GM12878 (cell line): Measurements from ENCODE around the gene ABCD3. TPM values are rescaled to one million over a fixed set of nuclear protein-coding genes. Genes with fewer than 3 reads are reported as not detected.

Experiments used
- ATAC-seq: fragments of 200-7000 bp; cut with Tn5 transposase; 3 replicates; pipeline ENCODE4 v1.9.1; 2020; ENCODE audit warnings: mild to moderate bottlenecking, moderate library complexity
- BruUV-seq: library from RNA; stranded (reverse); fragments of 400-500 nt; replicated peaks from 2 replicates; lab custom pipeline; 2021; lab: Mats Ljungman, UMichigan
- CTCF ChIA-PET: fragments of 300-600 bp; sonication (Branson Sonifier 250); formaldehyde crosslinking; extraction: SDS; loops from one replicate; lab custom pipeline; 2021; ENCODE audit warnings: inconsistent platforms; lab: Yijun Ruan, JAX
- POLR2A ChIA-PET: fragments of 350-600 bp; formaldehyde crosslinking; extraction: SDS; loops from one replicate; lab custom pipeline; 2021; ENCODE audit warnings: inconsistent platforms; lab: Charles Lee
- RAD21 ChIA-PET: fragments of 300-600 bp; sonication (Branson Sonifier 250); formaldehyde crosslinking; loops from one replicate; lab custom pipeline; 2023; ENCODE audit warnings: antibody characterized with exemption; ENCODE audit not compliant: unreplicated experiment; lab: Charles Lee
- SMC1A ChIA-PET: fragments of 300-600 bp; sonication (Branson Sonifier 250); formaldehyde crosslinking; loops from one replicate; lab custom pipeline; 2023; ENCODE audit not compliant: unreplicated experiment, uncharacterized antibody; lab: Charles Lee
- DNase-seq: peaks from one replicate; pipeline ENCODE4 v3.0.0-alpha.2; 2011; ENCODE audit warnings: low read depth, low spot score
- FAIRE-seq: peaks from 3 replicates; lab custom pipeline; 2011; peaks lifted over from hg19 to GRCh38; lab: Jason Lieb, UNC
- H2AFZ ChIP-seq: 2 replicates; pipeline ENCODE4 v1.6.0; 2011; ENCODE audit warnings: low read depth, low read length, control low read depth; ENCODE audit not compliant: control insufficient read depth
- H3K27ac ChIP-seq: 2 replicates; pipeline ENCODE4 v1.5.1; 2011; ENCODE audit warnings: control low read depth; ENCODE audit not compliant: control insufficient read depth, insufficient read depth
- H3K27me3 ChIP-seq, 2 experiments: replicated peaks in 1 of 2; 2 replicates each; pipeline versions ENCODE4 v1.6.0 to v1.6.1; 2011; ENCODE audit warnings: low read length in 1 of 2; ENCODE audit not compliant: control insufficient read depth in 2 of 2, insufficient read depth in 2 of 2
- H3K36me3 ChIP-seq, 2 experiments: 2 replicates each; pipeline ENCODE4 v1.5.1; 2011; ENCODE audit warnings: low read length in 1 of 2; ENCODE audit not compliant: control insufficient read depth in 2 of 2, insufficient read depth in 2 of 2
- H3K4me1 ChIP-seq: 2 replicates; pipeline ENCODE4 v1.6.1; 2011; ENCODE audit warnings: mild to moderate bottlenecking, low read length, moderate library complexity, mixed read lengths; ENCODE audit not compliant: control insufficient read depth, insufficient read depth
- H3K4me2 ChIP-seq: 2 replicates; pipeline ENCODE4 v1.6.0; 2011; ENCODE audit warnings: control low read depth; ENCODE audit not compliant: control insufficient read depth, insufficient read depth
- H3K4me3 ChIP-seq: fragments of 200-600 bp; sonication (generic); 2 replicates; pipeline ENCODE4 v1.5.1; 2016
- H3K79me2 ChIP-seq: 2 replicates; pipeline ENCODE4 v1.6.0; 2011; ENCODE audit warnings: low read length; ENCODE audit not compliant: control insufficient read depth, insufficient read depth
- H3K9ac ChIP-seq: 2 replicates; pipeline ENCODE4 v1.8.0; 2011; ENCODE audit warnings: low read length, control low read depth, mixed read lengths; ENCODE audit not compliant: control insufficient read depth, insufficient read depth
- H3K9me3 ChIP-seq: replicated peaks from 3 replicates; pipeline ENCODE4 v1.5.1; 2011; ENCODE audit warnings: mild to moderate bottlenecking, low read length; ENCODE audit not compliant: control insufficient read depth, insufficient read depth
- H4K20me1 ChIP-seq: 2 replicates; pipeline ENCODE4 v1.6.0; 2011; ENCODE audit not compliant: control insufficient read depth, insufficient read depth
- EGR1 ChIP-seq, 2 experiments: IDR thresholded peaks; 1 replicate in 1 of 2; 2 replicates in 1 of 2; pipeline ENCODE4 v1.6.1; 2011 to 2012; ENCODE audit warnings: low read depth in 2 of 2, low read length in 2 of 2, borderline replicate concordance in 1 of 2, mild to moderate bottlenecking in 1 of 2, moderate library complexity in 1 of 2
- ESRRA ChIP-seq: IDR thresholded peaks from 2 replicates; pipeline ENCODE4 v1.6.1; 2012; ENCODE audit warnings: mild to moderate bottlenecking, low read length, improper control_type of control experiment
- JUNB ChIP-seq: IDR thresholded peaks from 2 replicates; pipeline ENCODE4 v1.6.1; 2016; ENCODE audit warnings: antibody characterized with exemption, mild to moderate bottlenecking
- RCOR1 ChIP-seq: conservative IDR thresholded peaks from 2 replicates; pipeline ENCODE4 v1.6.1; 2012; ENCODE audit warnings: low read depth, low read length, improper control_type of control experiment
- RELA ChIP-seq: fragments of 450-650 bp; IDR thresholded peaks from 2 replicates; pipeline ENCODE4 v1.8.0; 2014; ENCODE audit warnings: borderline replicate concordance; ENCODE audit not compliant: partially characterized antibody
- SMC3 ChIP-seq: IDR thresholded peaks from 2 replicates; pipeline ENCODE4 v1.6.1; 2011; ENCODE audit warnings: low read length, improper control_type of control experiment, borderline replicate concordance
- TCF3 ChIP-seq: IDR thresholded peaks from 2 replicates; pipeline ENCODE4 v1.6.1; 2012; ENCODE audit warnings: low read depth, mild to moderate bottlenecking, low read length, borderline replicate concordance; ENCODE audit not compliant: insufficient read depth
- ZNF622 ChIP-seq: fragments of 450-650 bp; IDR thresholded peaks from 2 replicates; pipeline ENCODE4 v1.6.1; 2017; ENCODE audit warnings: mild to moderate bottlenecking, inconsistent platforms
- WGBS: methylation state at CpG from one replicate; pipeline ENCODE4 v1.1.6; 2016; ENCODE audit warnings: low lambda C conversion rate; ENCODE audit not compliant: insufficient replicate concordance, insufficient coverage; ENCODE audit errors: missing lambda C conversion rate; 5-methylcytosine and 5-hydroxymethylcytosine counted together
- in situ Hi-C: fragments of 300-500 bp; cut with MboI; formaldehyde crosslinking; loops from 9 replicates; pipeline ENCODE4 v1.14.3; 2018; ENCODE audit warnings: mixed read lengths
- intact Hi-C: fragments of 100-400 bp; cut with micrococcal nuclease; formaldehyde crosslinking; loops from one replicate; pipeline ENCODE4 v1.14.2; 2022; ENCODE audit not compliant: unreplicated experiment
- polyA plus RNA-seq, 11 experiments: library from polyadenylated mRNA; depleted of rRNA in 4 of 11; unstranded in 6 of 11; stranded (reverse) in 5 of 11; fragments of >200 nt; fragmentation: Nextera tagmentation in 4 of 11; fragmentation: Illumina TruSeq in 1 of 11; extraction: Ambion mirVana in 4 of 11; extraction: Trizol in 1 of 11; gene quantifications; 1 replicate in 1 of 11; 2 replicates in 10 of 11; pipeline versions ENCODE4 v1.2.1 to v1.2.3, GENCODE V29; 2011 to 2016; ENCODE audit warnings: inconsistent platforms in 2 of 11, missing spikeins in 2 of 11, low read depth in 1 of 11
- total RNA-seq, 4 experiments: library from RNA; depleted of rRNA in 3 of 4; stranded (reverse); fragments of >200 nt in 3 of 4; fragmentation: Illumina TruSeq in 1 of 4; extraction: Trizol in 1 of 4; gene quantifications; 2 replicates each; pipeline versions ENCODE4 v1.2.1 to v1.2.3, GENCODE V29; 2013 to 2021

Gene ABCD3
- total and polyA plus RNA-seq, 10 of the 15 experiments (the other 5 are each of a cell fraction or from before 2014, with no cell fraction given): 15.1 to 40.2 (median 24.1) TPM

DNA sequence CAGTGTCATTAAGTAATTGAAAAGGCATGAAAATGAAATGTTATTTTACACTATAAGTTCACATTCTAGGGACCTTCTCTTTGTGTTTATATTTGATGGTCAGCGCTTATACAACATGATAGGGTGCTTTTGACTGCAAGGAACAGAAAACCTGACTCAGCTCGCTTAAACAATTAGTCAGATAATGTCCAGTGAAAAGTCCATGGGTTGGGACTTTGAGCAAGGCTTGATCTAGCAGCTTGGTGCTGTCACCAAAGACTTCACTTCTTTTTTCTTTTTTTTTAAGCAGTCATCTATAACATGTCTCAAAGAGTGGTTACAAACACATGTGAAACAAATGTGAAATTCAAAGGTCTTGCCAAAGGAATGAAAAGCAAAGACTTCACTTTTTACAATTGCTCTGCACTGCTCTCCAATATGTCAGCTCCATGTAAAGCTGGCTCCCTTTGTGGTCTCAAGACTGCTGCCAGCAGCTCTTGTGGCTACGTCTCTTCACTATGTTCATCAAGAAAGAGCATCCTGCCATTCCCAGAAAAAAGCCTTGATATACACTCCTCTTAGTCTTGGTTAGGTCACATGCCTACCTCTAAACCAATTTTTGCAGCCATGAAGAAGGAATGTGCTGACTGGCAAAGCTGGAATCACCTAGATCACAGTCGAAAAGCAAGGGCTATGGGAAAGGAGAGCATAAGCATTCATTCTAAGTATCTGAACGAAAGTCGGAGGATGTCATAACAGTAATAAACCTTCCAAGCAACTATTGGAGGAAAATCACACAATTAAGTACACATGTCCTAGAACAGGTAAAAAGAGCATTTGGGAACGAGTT, 108.2 kb downstream of the ABCD3 start:
- Histone ChIP-seq H3K9me3 (no peaks in the 10 kb centered on the region), H3K27me3 (no peaks in the 10 kb centered on the region), H3K27ac (no peak overlapping the region), H4K20me1 (no peaks in the 10 kb centered on the region), H3K4me3 (no peak overlapping the region), H3K36me3 (no peaks in the 10 kb centered on the region), H3K4me1 (no peaks in the 10 kb centered on the region), H3K4me2 (no peak overlapping the region), H3K9ac (no peak overlapping the region), H2AFZ (no peak overlapping the region), H3K79me2 (no peaks in the 10 kb centered on the region)
- FAIRE-seq (no peak), ATAC-seq (no peak), DNase-seq (no peak)
- RAD21 ChIA-PET: no interaction called here
- 49% methylated on average over 7 of the region's 7 CpGs for WGBS
- in situ Hi-C loops: no loop called here
- TF ChIP-seq ZNF622 (no peak), TCF3 (no peak), RCOR1 (no peak), RELA (no peak), EGR1 (IDR thresholded peaks at IDR 0.05; ENCODE audit: borderline replicate concordance in 1 of 2, low read depth in 2 of 2, low read length in 2 of 2) (no peak), ESRRA (no peak), JUNB (no peak), SMC3 (no peak)
- POLR2A ChIA-PET: no interaction called here
- CTCF ChIA-PET: interaction anchor here (0.7 to 2.8 kb wide), 4 partner anchors 9 to 279 kb away, joined by 3 to 12 read pairs (median 6); no protein-coding TSS in a partner anchor
- intact Hi-C loops: no loop called here
- BruUV-seq: no TSS peak
- SMC1A ChIA-PET: interaction anchor here (0.6 to 1.0 kb wide), 2 partner anchors 120 to 280 kb away, joined by 3 to 4 read pairs; no protein-coding TSS in a partner anchor
